Measurements from ENCODE around the gene ITGAL.

- no peak for TF ChIP-seq RFX5 (IDR thresholded peaks at IDR 0.05; ENCODE audit: low read depth, low read length)
- no peak for TF ChIP-seq SP1 (IDR thresholded peaks at IDR 0.05)
- no peak for TF ChIP-seq SP1 (CRISPR knock-in tag; IDR thresholded peaks at IDR 0.05)
- no peak for TF ChIP-seq KLF16 (CRISPR knock-in tag; IDR thresholded peaks at IDR 0.05)
- no peak for TF ChIP-seq ZNF264 (CRISPR knock-in tag; IDR thresholded peaks at IDR 0.05)
- no peak for TF ChIP-seq CTCF (CRISPR knock-in tag; IDR thresholded peaks at IDR 0.05)
- TF ChIP-seq ZBTB7A (CRISPR knock-in tag; IDR thresholded peaks at IDR 0.05): no peak
- TF ChIP-seq ATF7-NPFF (CRISPR knock-in tag; IDR thresholded peaks at IDR 0.05; ENCODE audit: low read depth): no peak
- no peak for TF ChIP-seq REST (IDR thresholded peaks at IDR 0.05; ENCODE audit: borderline replicate concordance in 1 of 2, low read depth in 1 of 2, low read length in 2 of 2)
- no peak for TF ChIP-seq PRDM15 (CRISPR knock-in tag; IDR thresholded peaks at IDR 0.05)
- TF ChIP-seq HOXA9 (CRISPR knock-in tag; IDR thresholded peaks at IDR 0.05; ENCODE audit: borderline replicate concordance): no peak
- TF ChIP-seq MXI1 (IDR thresholded peaks at IDR 0.05; ENCODE audit: borderline replicate concordance, low read depth, low read length): no peak
- TF ChIP-seq ZSCAN29 (CRISPR knock-in tag; conservative IDR thresholded peaks at IDR 0.05): no peak
- no peak for TF ChIP-seq POLR2A (IDR thresholded peaks at IDR 0.05; ENCODE audit: insufficient read depth in 1 of 2, low read depth in 2 of 2, low read length in 2 of 2)
These were observed 36.7 kb downstream of the ITGAL start for GRCh38 chr16:30509081-30509765.
